ENCODE results near the gene ITIH3.

ITIH3 gene

DNA sequence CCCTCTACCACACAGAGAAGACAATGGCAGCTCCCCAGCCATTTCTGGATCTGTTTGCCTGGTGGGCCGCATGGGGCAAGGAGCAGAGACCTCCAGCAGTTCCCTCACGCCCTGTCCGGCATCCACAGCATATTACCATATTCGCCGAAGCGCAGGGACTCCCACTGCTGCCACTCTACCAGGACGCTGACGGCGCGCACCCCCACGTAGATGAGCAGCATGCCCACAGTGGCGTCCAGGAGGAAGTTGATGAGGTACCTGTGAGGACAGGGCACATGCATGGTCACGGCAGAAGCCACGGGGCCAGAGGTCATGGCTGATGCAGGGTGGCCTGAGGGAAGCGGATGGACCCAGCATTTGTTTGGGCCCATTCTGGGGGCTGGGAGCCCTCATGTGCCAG, 55.1 kb downstream of the ITIH3 start:
- Histone ChIP-seq H3K4me1 (ENCODE audit: control insufficient read depth, insufficient read depth, low read length, poor library complexity, severe bottlenecking) (no peaks in the 10 kb centered on the region), H3K9me3 (ENCODE audit: control insufficient read depth, low read length) (no peaks in the 10 kb centered on the region), H3K4me3 (ENCODE audit: insufficient read depth, low read depth, low read length, poor library complexity, severe bottlenecking) (no peak overlapping the region), H3K36me3 (ENCODE audit: control insufficient read depth, insufficient read depth, low read length) (peaks cover 41% of the 10 kb centered on the region), H3K27ac (ENCODE audit: insufficient read depth, low read length, poor library complexity, severe bottlenecking) (no peak overlapping the region), H3K27me3 (replicated peaks; ENCODE audit: control insufficient read depth, insufficient read depth, low read length, poor library complexity, severe bottlenecking) (no peaks in the 10 kb centered on the region)
- no peak for DNase-seq

GRCh38 chr3:52851348-52851747, 56.8 kb downstream of the ITIH3 start:
- peaks cover 47% of the 10 kb centered on the region for H3K36me3 ChIP-seq (ENCODE audit: control insufficient read depth, insufficient read depth, low read length)
- no peaks in the 10 kb centered on the region for H3K4me1 ChIP-seq (ENCODE audit: control insufficient read depth, insufficient read depth, low read length, poor library complexity, severe bottlenecking)
- H3K27me3 ChIP-seq (replicated peaks; ENCODE audit: control insufficient read depth, insufficient read depth, low read length, poor library complexity, severe bottlenecking) = no peaks in the 10 kb centered on the region
- no peak overlapping the region for H3K4me3 ChIP-seq (ENCODE audit: insufficient read depth, low read depth, low read length, poor library complexity, severe bottlenecking)
- DNase-seq = no peak
- no peaks in the 10 kb centered on the region for H3K9me3 ChIP-seq (ENCODE audit: control insufficient read depth, low read length)
- no peak overlapping the region for H3K27ac ChIP-seq (ENCODE audit: insufficient read depth, low read length, poor library complexity, severe bottlenecking)

- H3K36me3 ChIP-seq (ENCODE audit: control insufficient read depth, insufficient read depth, low read length) = peaks cover 47% of the 10 kb centered on the region
- H3K27me3 ChIP-seq (replicated peaks; ENCODE audit: control insufficient read depth, insufficient read depth, low read length, poor library complexity, severe bottlenecking) = no peaks in the 10 kb centered on the region
- no peaks in the 10 kb centered on the region for H3K9me3 ChIP-seq (ENCODE audit: control insufficient read depth, low read length)
- H3K27ac ChIP-seq (ENCODE audit: insufficient read depth, low read length, poor library complexity, severe bottlenecking) = no peak overlapping the region
- DNase-seq = no peak
- H3K4me1 ChIP-seq (ENCODE audit: control insufficient read depth, insufficient read depth, low read length, poor library complexity, severe bottlenecking) = no peaks in the 10 kb centered on the region
- H3K4me3 ChIP-seq (ENCODE audit: insufficient read depth, low read depth, low read length, poor library complexity, severe bottlenecking) = no peak overlapping the region
Measured at GRCh38 chr3:52852419-52852818, 57.8 kb downstream of the ITIH3 start.

- Histone ChIP-seq H3K9me3 (ENCODE audit: control insufficient read depth, low read length) (no peaks in the 10 kb centered on the region), H3K36me3 (ENCODE audit: control insufficient read depth, insufficient read depth, low read length) (peaks cover 32% of the 10 kb centered on the region), H3K4me3 (ENCODE audit: insufficient read depth, low read depth, low read length, poor library complexity, severe bottlenecking) (no peak overlapping the region), H3K27ac (ENCODE audit: insufficient read depth, low read length, poor library complexity, severe bottlenecking) (no peak overlapping the region), H3K4me1 (ENCODE audit: control insufficient read depth, insufficient read depth, low read length, poor library complexity, severe bottlenecking) (no peaks in the 10 kb centered on the region), H3K27me3 (replicated peaks; ENCODE audit: control insufficient read depth, insufficient read depth, low read length, poor library complexity, severe bottlenecking) (no peaks in the 10 kb centered on the region)
- DNase-seq = no peak
Measured at GRCh38 chr3:52854013-52854412, 59.4 kb downstream of the ITIH3 start.

- Histone ChIP-seq H3K9me3 (ENCODE audit: control insufficient read depth, low read length) (no peaks in the 10 kb centered on the region), H3K27ac (ENCODE audit: insufficient read depth, low read length, poor library complexity, severe bottlenecking) (no peak overlapping the region), H3K4me3 (ENCODE audit: insufficient read depth, low read depth, low read length, poor library complexity, severe bottlenecking) (no peak overlapping the region), H3K4me1 (ENCODE audit: control insufficient read depth, insufficient read depth, low read length, poor library complexity, severe bottlenecking) (no peaks in the 10 kb centered on the region), H3K27me3 (replicated peaks; ENCODE audit: control insufficient read depth, insufficient read depth, low read length, poor library complexity, severe bottlenecking) (no peaks in the 10 kb centered on the region), H3K36me3 (ENCODE audit: control insufficient read depth, insufficient read depth, low read length) (peaks cover 20% of the 10 kb centered on the region)
- no peak for DNase-seq
Measured at GRCh38 chr3:52856666-52857065, 62.1 kb downstream of the ITIH3 start.

DNA sequence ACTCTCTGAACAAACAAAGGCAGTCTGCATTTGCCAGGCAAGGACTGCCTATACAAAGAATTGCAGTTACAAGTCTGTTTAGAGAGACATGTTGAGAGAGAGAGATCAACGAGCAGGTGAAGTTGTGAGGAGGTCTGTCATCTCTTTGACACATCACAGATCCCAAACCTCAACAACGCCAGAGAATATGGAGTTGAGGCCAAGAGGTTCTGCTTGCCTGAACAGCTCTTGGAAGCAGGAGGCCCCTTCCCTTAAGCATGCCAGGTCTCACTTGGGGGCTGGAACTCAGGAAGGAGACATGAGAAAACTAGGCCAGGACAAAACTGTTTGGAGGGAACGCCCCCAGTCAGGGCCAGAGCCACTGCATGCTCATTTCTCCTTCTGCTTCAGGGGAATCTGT, 62.5 kb downstream of the ITIH3 start:
- Histone ChIP-seq H3K4me1 (ENCODE audit: control insufficient read depth, insufficient read depth, low read length, poor library complexity, severe bottlenecking) (no peaks in the 10 kb centered on the region), H3K36me3 (ENCODE audit: control insufficient read depth, insufficient read depth, low read length) (peaks cover 15% of the 10 kb centered on the region), H3K9me3 (ENCODE audit: control insufficient read depth, low read length) (no peaks in the 10 kb centered on the region), H3K27ac (ENCODE audit: insufficient read depth, low read length, poor library complexity, severe bottlenecking) (no peak overlapping the region), H3K4me3 (ENCODE audit: insufficient read depth, low read depth, low read length, poor library complexity, severe bottlenecking) (no peak overlapping the region), H3K27me3 (replicated peaks; ENCODE audit: control insufficient read depth, insufficient read depth, low read length, poor library complexity, severe bottlenecking) (no peaks in the 10 kb centered on the region)
- DNase-seq = no peak

DNA sequence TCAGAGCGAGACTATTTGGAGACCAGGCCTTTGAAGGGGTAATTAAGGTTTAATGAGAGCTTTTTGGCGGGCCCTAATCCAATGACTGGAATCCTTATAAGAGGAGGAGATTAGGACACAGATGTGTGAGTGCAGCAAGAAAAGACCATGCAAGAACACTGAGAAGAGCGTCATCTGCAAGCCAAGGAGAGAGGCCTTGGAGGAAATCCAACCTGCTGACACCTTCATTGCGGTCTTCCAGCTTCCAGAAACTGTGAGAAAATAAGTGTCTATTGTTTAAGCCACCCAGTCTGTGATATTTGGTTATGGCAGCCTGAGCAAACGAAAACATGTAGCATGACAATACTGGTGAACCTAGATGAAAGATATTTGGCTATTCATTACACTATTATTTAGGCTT, 63.3 kb downstream of the ITIH3 start:
- H3K4me1 ChIP-seq (ENCODE audit: control insufficient read depth, insufficient read depth, low read length, poor library complexity, severe bottlenecking) = no peaks in the 10 kb centered on the region
- H3K27ac ChIP-seq (ENCODE audit: insufficient read depth, low read length, poor library complexity, severe bottlenecking) = no peak overlapping the region
- no peaks in the 10 kb centered on the region for H3K9me3 ChIP-seq (ENCODE audit: control insufficient read depth, low read length)
- H3K27me3 ChIP-seq (replicated peaks; ENCODE audit: control insufficient read depth, insufficient read depth, low read length, poor library complexity, severe bottlenecking) = no peaks in the 10 kb centered on the region
- no peak for DNase-seq
- H3K4me3 ChIP-seq (ENCODE audit: insufficient read depth, low read depth, low read length, poor library complexity, severe bottlenecking) = no peak overlapping the region
- peaks cover 13% of the 10 kb centered on the region for H3K36me3 ChIP-seq (ENCODE audit: control insufficient read depth, insufficient read depth, low read length)
